Upper lobe of left lung (tissue), 4 donors: ENCODE measurements around the gene TSPYL4.
"Not testable (repeated sequence)": the region's sequence is repeated elsewhere in the genome, so short reads cannot be mapped to it uniquely, and the experiment has no call there.

Source experiments
- CTCF ChIP-seq, 6 experiments: fragments of 450-650 bp in 4 of 6; fragments of 200-600 bp in 2 of 6; sonication (generic) in 2 of 6; IDR thresholded peaks; one replicate each; pipeline ENCODE4 v1.5.1; 2016 to 2019; ENCODE audit warnings: antibody characterized with exemption in 6 of 6
- EP300 ChIP-seq, 4 donors: sonication (generic); formaldehyde crosslinking; IDR thresholded peaks; one replicate each; pipeline ENCODE4 v1.5.1; 2017; ENCODE audit warnings: antibody characterized with exemption in 4 of 4, control low read depth in 2 of 4
- POLR2A ChIP-seq, 4 donors: fragments of 450-650 bp; IDR thresholded peaks; one replicate each; pipeline ENCODE4 v1.5.1; 2016 to 2017; ENCODE audit warnings: antibody characterized with exemption in 4 of 4, mild to moderate bottlenecking in 2 of 4
- POLR2AphosphoS5 ChIP-seq, 2 donors: sonication (generic); formaldehyde crosslinking; IDR thresholded peaks; one replicate each; pipeline ENCODE4 v1.5.1; 2017; ENCODE audit warnings: antibody characterized with exemption in 2 of 2

- not testable (repeated sequence) for TF ChIP-seq POLR2A, CTCF, POLR2AphosphoS5, EP300 (IDR thresholded peaks at IDR 0.05)
Observed at GRCh38 chr6:116284984-116285383, 31.1 kb upstream of the TSPYL4 start.
